ENCODE results near the gene STARD10.

GRCh38 chr11:72838691-72839305 lies 45.0 kb upstream of the STARD10 start:
- TF ChIP-seq CTCF (IDR thresholded peaks at IDR 0.05) (no peak), POLR2AphosphoS5 (IDR thresholded peaks at IDR 0.05) (no peak), POLR2A (IDR thresholded peaks at IDR 0.05) (no peak)
